ENCODE data around the gene UTF1. TPM values are rescaled to one million over a fixed set of nuclear protein-coding genes. Genes with fewer than 3 reads are reported as not detected.

Gene UTF1
- total RNA-seq, 2 donors from 2014 or later, result not detected

GRCh38 chr10:133209641-133210040 is 20.4 kb upstream of the UTF1 start:
- Histone ChIP-seq H3K27ac (no peak overlapping the region), H3K4me3 (no peak overlapping the region), H3K4me1 (ENCODE audit: control insufficient read depth in 1 of 2, low read depth in 2 of 2) (no peaks in the 10 kb centered on the region), H3K27me3 (replicated peaks; ENCODE audit: insufficient read depth) (no peaks in the 10 kb centered on the region), H3K9me3 (no peaks in the 10 kb centered on the region), H3K36me3 (no peaks in the 10 kb centered on the region)
- DNase-seq (ENCODE audit: low spot score) (no peak), ATAC-seq (ENCODE audit: insufficient number of reproducible peaks, low FRiP score, low read depth) (no peak)
- no peak for TF ChIP-seq CTCF (IDR thresholded peaks at IDR 0.05)

GRCh38 chr10:133210398-133211140 is 19.4 kb upstream of the UTF1 start:
- Histone ChIP-seq H3K27me3 (replicated peaks; ENCODE audit: insufficient read depth) (no peaks in the 10 kb centered on the region), H3K27ac (no peak overlapping the region), H3K4me3 (no peak overlapping the region), H3K9me3 (no peaks in the 10 kb centered on the region), H3K4me1 (ENCODE audit: control insufficient read depth in 1 of 2, low read depth in 2 of 2) (no peaks in the 10 kb centered on the region), H3K36me3 (no peaks in the 10 kb centered on the region)
- DNase-seq (ENCODE audit: low spot score), result no peak
- ATAC-seq (ENCODE audit: insufficient number of reproducible peaks, low FRiP score, low read depth), result no peak
- no peak for TF ChIP-seq CTCF (IDR thresholded peaks at IDR 0.05)

- H3K27me3 ChIP-seq (replicated peaks; ENCODE audit: insufficient read depth), result no peaks in the 10 kb centered on the region
- DNase-seq (ENCODE audit: low spot score) (no peak), ATAC-seq (ENCODE audit: insufficient number of reproducible peaks, low FRiP score, low read depth) (no peak)
- H3K4me3 ChIP-seq, result no peak overlapping the region
- no peaks in the 10 kb centered on the region for H3K4me1 ChIP-seq (ENCODE audit: control insufficient read depth in 1 of 2, low read depth in 2 of 2)
- H3K27ac ChIP-seq, result no peak overlapping the region
- TF ChIP-seq CTCF (IDR thresholded peaks at IDR 0.05), result no peak
- H3K9me3 ChIP-seq, result no peaks in the 10 kb centered on the region
- H3K36me3 ChIP-seq, result no peaks in the 10 kb centered on the region
Measured at GRCh38 chr10:133211141-133211830, 18.7 kb upstream of the UTF1 start.

GRCh38 chr10:133211959-133212852 is 17.8 kb upstream of the UTF1 start:
- no peak for ATAC-seq (ENCODE audit: insufficient number of reproducible peaks, low FRiP score, low read depth)

More at GRCh38 chr10:133211959-133212852, 17.8 kb upstream of the UTF1 start:
- Histone ChIP-seq H3K4me1 (ENCODE audit: control insufficient read depth in 1 of 2, low read depth in 2 of 2) (no peaks in the 10 kb centered on the region), H3K27me3 (replicated peaks; ENCODE audit: insufficient read depth) (no peaks in the 10 kb centered on the region), H3K27ac (no peak overlapping the region), H3K4me3 (no peak overlapping the region), H3K9me3 (no peaks in the 10 kb centered on the region), H3K36me3 (no peaks in the 10 kb centered on the region)
- no peak for TF ChIP-seq CTCF (IDR thresholded peaks at IDR 0.05)
- no peak for DNase-seq (ENCODE audit: low spot score)

Data from thoracic aorta (tissue), 2 donors.